ENCODE results near the gene DENND1A.

DNA sequence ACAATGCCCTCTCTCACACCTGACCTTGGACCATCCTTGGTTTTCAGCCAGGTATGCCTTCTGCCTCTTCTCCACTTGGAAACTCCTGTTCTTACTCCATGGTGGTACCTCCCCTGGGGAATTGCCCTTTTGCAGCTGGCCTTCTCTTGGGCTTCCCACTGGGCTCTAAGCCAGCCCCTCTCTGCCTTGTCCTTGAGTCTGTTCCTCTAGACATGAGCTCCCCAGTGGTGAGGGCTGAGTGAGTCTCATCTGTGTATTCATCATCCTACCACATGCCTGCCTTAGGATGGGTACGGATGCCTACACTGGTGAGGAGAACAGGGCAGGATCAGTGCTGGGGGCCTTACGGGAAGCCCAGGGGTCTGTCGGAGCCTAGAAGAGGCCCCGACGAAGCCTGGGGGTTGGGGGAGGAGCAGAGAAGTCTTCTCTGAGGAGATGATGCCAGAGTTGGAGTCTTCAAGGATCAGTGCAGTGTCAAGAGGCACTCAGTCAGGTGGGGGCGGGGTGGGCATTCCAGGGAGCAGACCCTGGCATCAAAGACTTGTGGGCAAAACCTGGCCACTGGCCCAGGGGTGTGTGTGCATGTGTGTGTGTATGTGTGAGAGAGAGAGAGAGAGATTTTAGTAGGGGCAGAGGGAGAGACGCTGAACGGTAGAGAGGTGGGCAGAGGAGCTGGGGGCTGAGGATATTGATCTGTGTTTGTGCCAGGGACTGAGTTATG is 579.2 kb downstream of the DENND1A start:
- no peak for TF ChIP-seq CTCF (IDR thresholded peaks at IDR 0.05)
- no peak for TF ChIP-seq POLR2A (IDR thresholded peaks at IDR 0.05)

All from heart left ventricle (tissue), 13 donors.